Endodermal cell (in vitro differentiated cells): Measurements from ENCODE around the gene NTRK2. TPM values are rescaled to one million over a fixed set of nuclear protein-coding genes. Genes with fewer than 3 reads are reported as not detected.
A peak's percentile ranks its signal among the peaks of the same experiment; 100 is the strongest.

Experiments used
- DNase-seq: peaks from one replicate; pipeline ENCODE4 v3.0.0-alpha.2; 2017
- H3K27ac ChIP-seq: 2 replicates; pipeline ENCODE4 v1.5.1; 2013; ENCODE audit warnings: mild to moderate bottlenecking, low read depth, low read length, moderate library complexity
- H3K27me3 ChIP-seq: 2 replicates; pipeline ENCODE4 v1.6.1; 2013; ENCODE audit warnings: mild to moderate bottlenecking, low read length, moderate library complexity; ENCODE audit not compliant: insufficient read depth, control insufficient read depth, poor library complexity, severe bottlenecking
- H3K36me3 ChIP-seq: 2 replicates; pipeline ENCODE4 v1.7.0; 2013; ENCODE audit warnings: mild to moderate bottlenecking, low read length, moderate library complexity; ENCODE audit not compliant: control insufficient read depth, insufficient read depth
- H3K4me1 ChIP-seq: one replicate; pipeline ENCODE4 v1.7.0; 2013; ENCODE audit warnings: low read length; ENCODE audit not compliant: control insufficient read depth, insufficient read depth
- H3K4me3 ChIP-seq: 2 replicates; pipeline ENCODE4 v1.5.1; 2013; ENCODE audit warnings: mild to moderate bottlenecking, low read length, moderate library complexity
- H3K9ac ChIP-seq: 2 replicates; pipeline ENCODE4 v1.6.1; 2013; ENCODE audit warnings: mild to moderate bottlenecking, low read length, moderate library complexity; ENCODE audit not compliant: poor library complexity, severe bottlenecking; ENCODE audit errors: extremely low read depth
- H3K9me3 ChIP-seq: 2 replicates; pipeline ENCODE4 v1.6.1; 2013; ENCODE audit warnings: mild to moderate bottlenecking, low read length, moderate library complexity; ENCODE audit not compliant: control insufficient read depth
- H3K27ac Mint-ChIP-seq: 2 replicates; pipeline ENCODE4 v1.8.0; 2020; ENCODE audit warnings: mixed read lengths
- H3K27me3 Mint-ChIP-seq: 2 replicates; pipeline ENCODE4 v1.8.0; 2021; ENCODE audit warnings: mild to moderate bottlenecking, mixed read lengths; ENCODE audit not compliant: insufficient read depth
- H3K36me3 Mint-ChIP-seq: 2 replicates; pipeline ENCODE4 v1.8.0; 2020; ENCODE audit warnings: low read depth, mixed read lengths
- H3K4me1 Mint-ChIP-seq: 2 replicates; pipeline ENCODE4 v1.8.0; 2020; ENCODE audit warnings: mixed read lengths
- H3K4me3 Mint-ChIP-seq: 2 replicates; pipeline ENCODE4 v1.8.0; 2020; ENCODE audit warnings: mild to moderate bottlenecking, moderate library complexity, mixed read lengths
- H3K9me3 Mint-ChIP-seq: 2 replicates; pipeline ENCODE4 v1.8.0; 2020; ENCODE audit warnings: mild to moderate bottlenecking, mixed read lengths
- WGBS, 2 experiments: methylation state at CpG; one replicate each; pipeline versions ENCODE4 v1.1.5 to v1.1.7; 2013; ENCODE audit warnings: missing lambda C conversion rate in 2 of 2, mixed read lengths in 1 of 2; ENCODE audit not compliant: insufficient coverage in 1 of 2, insufficient read length in 1 of 2; 5-methylcytosine and 5-hydroxymethylcytosine counted together
- total RNA-seq, 2 donors: library from RNA; stranded (reverse); fragmentation: NEBNext Ultra II Directional in 1 of 2; extraction: Animal tissue kit (Norgen Biotek cat#: 25700) in 1 of 2; gene quantifications; 2 replicates in 1 of 2; 3 replicates in 1 of 2; pipeline ENCODE4 v1.2.1, GENCODE V29; 2021
- TF ChIP-seq, protein P1 (sequence below): fragments of 200-600 bp; sonication (generic); conservative IDR thresholded peaks from 2 replicates; pipeline ENCODE4 v1.5.0; 2021; ENCODE audit warnings: antibody characterized with exemption, mild to moderate bottlenecking

NTRK2 gene
- total RNA-seq, 2 donors from 2014 or later: 0.09 to 0.18 TPM

DNA sequence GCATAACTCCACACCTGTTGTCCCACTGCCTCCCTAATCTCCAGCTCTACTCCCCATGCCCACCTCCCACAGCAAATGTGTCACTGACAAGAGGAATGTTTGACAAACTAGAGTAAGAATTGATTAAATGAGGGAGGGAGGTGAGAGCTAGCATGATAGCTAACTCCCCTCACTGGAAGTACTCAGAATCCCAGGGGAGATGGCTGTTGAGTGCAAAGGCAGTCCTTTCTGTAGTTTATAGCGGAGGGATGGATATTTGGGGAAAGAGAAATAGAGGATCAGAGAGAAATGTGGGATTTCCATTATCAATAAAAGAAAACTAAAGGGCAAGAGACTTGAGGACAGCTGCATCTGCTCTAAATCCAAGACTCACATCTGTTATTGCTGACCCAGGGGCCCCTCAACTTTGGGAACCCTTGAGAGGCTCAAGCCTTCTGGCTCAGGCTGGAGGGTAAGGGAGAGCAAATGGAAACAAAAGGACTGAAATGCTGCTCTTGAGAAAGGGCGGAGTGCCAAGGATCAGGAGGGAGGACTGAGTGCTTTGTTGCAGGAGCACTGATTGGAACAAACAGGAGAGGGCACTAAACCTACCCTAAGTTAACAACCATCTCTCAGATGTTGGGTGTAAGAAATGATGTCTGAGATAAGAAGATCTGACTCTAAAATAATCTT lies 372.1 kb downstream of the NTRK2 start:
- Mint-ChIP-seq H3K36me3 (no peaks in the 10 kb centered on the region), H3K4me1 (peaks cover 16% of the 10 kb centered on the region), H3K27ac (no peak overlapping the region), H3K27me3 (peaks cover 5% of the 10 kb centered on the region), H3K9me3 (no peaks in the 10 kb centered on the region), H3K4me3 (no peak overlapping the region)
- TF ChIP-seq, protein P1, sequence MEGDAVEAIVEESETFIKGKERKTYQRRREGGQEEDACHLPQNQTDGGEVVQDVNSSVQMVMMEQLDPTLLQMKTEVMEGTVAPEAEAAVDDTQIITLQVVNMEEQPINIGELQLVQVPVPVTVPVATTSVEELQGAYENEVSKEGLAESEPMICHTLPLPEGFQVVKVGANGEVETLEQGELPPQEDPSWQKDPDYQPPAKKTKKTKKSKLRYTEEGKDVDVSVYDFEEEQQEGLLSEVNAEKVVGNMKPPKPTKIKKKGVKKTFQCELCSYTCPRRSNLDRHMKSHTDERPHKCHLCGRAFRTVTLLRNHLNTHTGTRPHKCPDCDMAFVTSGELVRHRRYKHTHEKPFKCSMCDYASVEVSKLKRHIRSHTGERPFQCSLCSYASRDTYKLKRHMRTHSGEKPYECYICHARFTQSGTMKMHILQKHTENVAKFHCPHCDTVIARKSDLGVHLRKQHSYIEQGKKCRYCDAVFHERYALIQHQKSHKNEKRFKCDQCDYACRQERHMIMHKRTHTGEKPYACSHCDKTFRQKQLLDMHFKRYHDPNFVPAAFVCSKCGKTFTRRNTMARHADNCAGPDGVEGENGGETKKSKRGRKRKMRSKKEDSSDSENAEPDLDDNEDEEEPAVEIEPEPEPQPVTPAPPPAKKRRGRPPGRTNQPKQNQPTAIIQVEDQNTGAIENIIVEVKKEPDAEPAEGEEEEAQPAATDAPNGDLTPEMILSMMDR: peak; percentile 23
- Histone ChIP-seq H3K4me3 (no peak overlapping the region), H3K27me3 (no peaks in the 10 kb centered on the region), H3K36me3 (no peaks in the 10 kb centered on the region), H3K4me1 (peaks cover 11% of the 10 kb centered on the region), H3K27ac (peak overlapping the region; percentile 95), H3K9ac (no peak overlapping the region), H3K9me3 (no peaks in the 10 kb centered on the region)
- WGBS, 2 experiments: 91% methylated on average over 2 of the region's 2 CpGs; no CpG with 5 or more reads in 1 of the 2 experiments
- no peak for DNase-seq

DNA sequence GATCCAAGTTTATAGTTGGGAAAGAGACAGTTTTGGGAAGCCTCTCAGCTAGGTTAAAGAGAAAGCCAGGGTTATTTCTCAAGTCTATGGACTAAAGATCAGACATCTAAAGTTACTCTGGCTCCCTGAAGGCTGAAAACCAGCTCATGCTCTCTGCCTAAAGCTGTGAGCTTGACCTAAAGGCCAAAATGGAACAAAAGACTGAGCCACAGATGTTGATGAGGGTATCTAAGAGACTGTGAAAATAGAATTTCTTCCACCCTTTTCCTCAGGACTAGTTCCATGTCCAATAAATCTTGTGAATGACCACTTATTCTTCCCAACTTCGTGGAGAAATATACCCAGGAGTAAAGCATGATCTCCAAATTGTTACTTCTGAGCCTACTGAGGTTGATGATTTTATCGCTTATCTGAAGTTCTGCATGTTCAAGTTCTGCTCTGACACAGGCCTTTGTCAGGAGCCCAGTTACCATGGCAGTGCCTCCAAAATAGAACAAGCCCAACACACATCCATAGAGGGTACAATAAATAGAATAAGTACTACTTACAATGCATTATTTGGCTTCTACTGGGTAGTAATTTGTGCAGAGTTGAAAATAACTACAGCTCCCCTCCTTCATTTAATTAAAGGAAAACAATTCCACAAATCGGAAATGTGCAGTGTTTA lies 373.6 kb downstream of the NTRK2 start:
- H3K27ac ChIP-seq: peak overlapping the region; percentile 64
- H3K4me1 Mint-ChIP-seq: peaks cover 14% of the 10 kb centered on the region
- H3K4me3 Mint-ChIP-seq: no peak overlapping the region
- H3K4me1 ChIP-seq: peaks cover 11% of the 10 kb centered on the region
- TF ChIP-seq, protein P1: no peak
- 88 to 93% methylated on average over 3 of the region's 3 CpGs for WGBS, 2 experiments
- H3K9me3 ChIP-seq: no peaks in the 10 kb centered on the region
- no peak overlapping the region for H3K27ac Mint-ChIP-seq
- no peaks in the 10 kb centered on the region for H3K27me3 ChIP-seq
- peaks cover 5% of the 10 kb centered on the region for H3K27me3 Mint-ChIP-seq
- H3K36me3 ChIP-seq: no peaks in the 10 kb centered on the region
- no peaks in the 10 kb centered on the region for H3K9me3 Mint-ChIP-seq
- H3K4me3 ChIP-seq: no peak overlapping the region
- DNase-seq: no peak
- no peak overlapping the region for H3K9ac ChIP-seq
- no peaks in the 10 kb centered on the region for H3K36me3 Mint-ChIP-seq

DNA sequence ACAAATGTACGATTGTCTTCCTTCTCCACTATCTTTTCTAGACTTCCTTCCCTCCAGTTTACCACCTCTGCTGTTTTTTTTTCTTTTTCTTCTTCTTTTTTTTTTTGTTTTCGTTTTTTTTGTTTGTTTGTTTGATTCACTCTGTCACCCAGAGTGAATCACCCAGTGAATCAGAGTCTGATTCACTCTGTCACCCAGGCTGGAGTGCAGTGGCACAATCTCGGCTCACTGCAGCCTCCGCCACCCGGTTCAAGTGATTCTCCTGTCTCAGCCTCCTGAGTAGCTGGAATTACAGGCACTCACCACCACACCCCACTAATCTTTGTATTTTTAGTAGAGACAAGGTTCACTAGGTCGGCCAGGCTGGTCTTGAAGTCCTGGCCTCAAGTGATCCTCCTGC lies 375.7 kb downstream of the NTRK2 start:
- 89 to 95% methylated on average over 5 to 6 of the region's 6 CpGs for WGBS, 2 experiments
- H3K4me3 Mint-ChIP-seq: no peak overlapping the region
- Histone ChIP-seq H3K9ac (no peak overlapping the region), H3K36me3 (no peaks in the 10 kb centered on the region), H3K27ac (no peak overlapping the region), H3K4me1 (peaks cover 11% of the 10 kb centered on the region), H3K9me3 (no peaks in the 10 kb centered on the region), H3K27me3 (no peaks in the 10 kb centered on the region), H3K4me3 (no peak overlapping the region)
- no peak for DNase-seq
- no peaks in the 10 kb centered on the region for H3K36me3 Mint-ChIP-seq
- no peak overlapping the region for H3K27ac Mint-ChIP-seq
- peaks cover 5% of the 10 kb centered on the region for H3K27me3 Mint-ChIP-seq
- H3K4me1 Mint-ChIP-seq: peaks cover 6% of the 10 kb centered on the region
- TF ChIP-seq, protein P1: no peak
- no peaks in the 10 kb centered on the region for H3K9me3 Mint-ChIP-seq
